Tibial nerve (tissue), 3 donors: Measurements from ENCODE around the gene TMEM17.

Source experiments
- CTCF ChIP-seq, 5 experiments: fragments of 200-600 bp in 3 of 5; fragments of 450-650 bp in 2 of 5; sonication (generic) in 3 of 5; IDR thresholded peaks; one replicate each; pipeline ENCODE4 v1.5.1; 2016 to 2019; ENCODE audit warnings: antibody characterized with exemption in 5 of 5, mild to moderate bottlenecking in 3 of 5, moderate library complexity in 2 of 5
- POLR2A ChIP-seq, 2 donors: fragments of 450-650 bp; IDR thresholded peaks; one replicate each; pipeline ENCODE4 v1.6.1; 2017; ENCODE audit warnings: antibody characterized with exemption in 2 of 2, mild to moderate bottlenecking in 2 of 2, moderate library complexity in 2 of 2

GRCh38 chr2:62458671-62459081, 47.3 kb downstream of the TMEM17 start:
- no peak for TF ChIP-seq CTCF (IDR thresholded peaks at IDR 0.05)
- no peak for TF ChIP-seq POLR2A (IDR thresholded peaks at IDR 0.05)
